ENCODE measurements around the gene PCNT.
"Not testable (repeated sequence)": the region's sequence is repeated elsewhere in the genome, so short reads cannot be mapped to it uniquely, and the experiment has no call there.

PCNT gene

DNA sequence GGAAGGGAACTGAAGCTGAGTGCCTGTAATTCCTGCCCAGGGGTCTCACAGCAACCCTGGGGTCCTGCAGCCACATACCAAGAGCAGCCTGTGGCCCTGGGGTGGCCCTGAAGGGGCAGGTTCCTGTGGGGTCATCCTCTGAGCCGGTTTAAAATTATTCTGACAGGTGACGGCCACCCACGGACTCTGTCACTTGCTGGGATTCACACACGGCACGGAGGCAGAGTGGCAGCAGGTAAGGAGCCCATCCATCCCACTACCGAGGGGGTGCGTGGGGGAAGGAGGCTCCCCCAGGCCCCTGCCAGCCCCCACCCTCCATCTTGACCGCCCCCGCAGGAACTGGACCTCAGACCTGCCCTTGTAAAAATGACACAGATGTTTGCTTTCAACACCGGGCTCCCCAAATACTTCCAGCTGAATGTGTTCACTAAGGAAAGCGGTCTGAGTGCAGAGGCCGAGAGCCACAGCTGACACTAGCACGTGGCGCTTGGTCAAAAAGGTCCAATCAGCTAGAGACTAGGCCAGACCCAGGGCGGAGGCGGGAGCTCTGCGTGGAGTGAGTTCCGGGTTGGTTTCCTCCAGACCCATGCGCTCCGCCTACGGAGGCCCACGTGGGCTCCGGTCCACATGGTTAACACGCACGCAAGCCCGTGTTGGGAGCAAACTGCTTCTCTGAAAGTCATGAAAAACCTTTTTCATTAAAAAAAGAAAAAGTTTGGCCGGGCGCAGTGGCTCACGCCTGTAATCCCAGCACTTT is 27.8 kb upstream of the PCNT start:
- ATAC-seq (peak; percentile 86), DNase-seq (ENCODE audit: low spot score in 2 of 2) (peak in 1 of 2 donors; percentile 79)
- H3K4me1 Mint-ChIP-seq: peaks cover 13% of the 10 kb centered on the region
- H3K27ac Mint-ChIP-seq: peak overlapping the region; percentile 61
- H3K4me3 Mint-ChIP-seq: peak overlapping the region; percentile 36
- H3K9me3 Mint-ChIP-seq: no peaks in the 10 kb centered on the region
- H3K36me3 Mint-ChIP-seq: peaks cover 15% of the 10 kb centered on the region

DNA sequence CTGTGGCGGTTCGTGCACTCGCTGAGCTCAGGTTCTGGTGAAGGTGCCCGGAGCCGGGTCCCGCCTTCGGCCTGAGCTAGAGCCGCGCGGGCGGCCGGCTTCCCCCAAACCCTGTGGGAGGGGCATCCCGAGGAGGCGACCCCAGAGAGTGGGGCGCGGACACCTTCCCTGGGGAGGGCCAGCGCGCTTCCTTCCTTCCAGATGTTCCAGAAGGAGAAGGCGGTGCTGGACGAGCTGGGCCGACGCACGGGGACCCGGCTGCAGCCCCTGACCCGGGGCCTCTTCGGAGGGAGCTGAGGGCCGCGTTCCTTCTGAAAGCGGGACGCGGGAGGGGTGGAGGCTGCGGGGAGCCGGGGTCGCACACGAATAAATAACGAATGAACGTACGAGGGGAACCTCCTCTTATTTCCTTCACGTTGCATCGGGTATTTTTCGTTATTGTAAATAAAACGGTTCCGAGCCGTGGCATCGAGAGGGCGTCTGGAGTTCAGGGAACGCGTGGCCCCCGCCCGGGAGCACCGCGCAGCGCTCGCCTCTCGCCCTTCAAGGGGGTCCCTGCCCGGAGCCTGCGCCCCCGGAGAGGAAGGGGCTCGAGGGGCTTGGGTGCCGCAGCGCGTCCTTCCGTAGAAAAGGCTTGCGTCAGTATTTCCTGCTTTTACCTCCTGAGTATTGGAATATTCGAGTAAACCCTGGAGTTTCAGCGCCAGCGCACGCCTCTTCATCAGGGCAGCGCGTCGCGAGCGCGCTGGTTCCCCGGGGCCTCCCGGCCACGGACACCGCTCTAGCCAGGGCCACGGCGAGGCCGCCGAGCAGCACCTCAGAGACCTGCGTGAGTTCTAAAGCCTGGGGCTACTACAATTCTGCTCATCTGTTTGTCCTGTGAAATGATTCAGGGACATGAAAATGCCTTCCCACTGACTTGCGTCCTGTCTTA is 26.4 kb upstream of the PCNT start:
- peak overlapping the region; percentile 36 for H3K4me3 Mint-ChIP-seq
- peaks cover 13% of the 10 kb centered on the region for H3K4me1 Mint-ChIP-seq
- no peak overlapping the region for H3K27ac Mint-ChIP-seq
- ATAC-seq (no peak), DNase-seq (ENCODE audit: low spot score in 2 of 2) (no peak)
- H3K36me3 Mint-ChIP-seq: peaks cover 15% of the 10 kb centered on the region
- H3K9me3 Mint-ChIP-seq: no peaks in the 10 kb centered on the region

DNA sequence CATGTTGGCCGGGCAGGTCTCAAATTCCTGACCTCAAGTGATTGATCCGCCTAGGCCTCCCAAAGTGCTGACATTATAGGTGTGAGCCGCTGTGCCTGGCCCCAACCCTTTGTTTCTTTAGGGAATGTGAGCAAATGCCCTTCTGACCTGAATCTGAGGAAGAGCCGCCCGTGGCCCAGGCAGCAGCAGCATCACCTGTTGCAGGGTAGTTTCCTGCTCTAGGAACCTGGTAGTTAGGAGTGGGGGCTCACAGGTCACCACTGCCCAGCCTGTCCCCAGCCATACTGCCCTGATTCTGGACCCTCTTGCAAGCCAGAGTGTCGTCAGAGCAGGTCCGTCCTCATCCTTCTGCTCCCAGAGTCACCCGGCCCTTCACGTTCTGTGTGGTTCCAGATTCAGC is 24.8 kb upstream of the PCNT start:
- Mint-ChIP-seq H3K9me3 (no peaks in the 10 kb centered on the region), H3K4me1 (peaks cover 13% of the 10 kb centered on the region), H3K27ac (no peak overlapping the region), H3K36me3 (peaks cover 28% of the 10 kb centered on the region), H3K4me3 (peak overlapping the region; percentile 36)
- no peak for DNase-seq (ENCODE audit: low spot score in 2 of 2)
- ATAC-seq: no peak

DNA sequence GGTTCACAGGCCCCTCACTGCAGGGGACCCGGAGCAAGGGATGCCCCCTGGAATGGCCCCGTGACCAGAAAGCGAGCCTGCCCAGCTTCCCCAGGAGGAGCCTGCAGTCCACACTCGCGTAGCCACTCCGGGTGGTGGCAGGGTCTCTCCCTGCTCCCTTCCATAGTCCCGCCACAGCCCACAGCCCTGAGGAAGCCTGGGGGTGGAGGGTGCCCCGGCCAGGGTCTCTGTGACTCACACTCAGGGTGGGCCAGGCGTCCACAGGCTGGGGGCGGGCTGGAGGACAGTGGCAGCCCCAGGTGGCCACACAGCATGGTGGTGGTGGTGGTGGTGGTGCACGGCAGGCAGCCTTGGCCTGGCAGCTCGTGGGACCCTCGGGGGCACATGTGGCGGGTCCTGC is 22.2 kb upstream of the PCNT start:
- ATAC-seq (no peak), DNase-seq (ENCODE audit: low spot score in 2 of 2) (no peak)
- no peaks in the 10 kb centered on the region for H3K9me3 Mint-ChIP-seq
- H3K27ac Mint-ChIP-seq: no peak overlapping the region
- no peaks in the 10 kb centered on the region for H3K4me1 Mint-ChIP-seq
- H3K4me3 Mint-ChIP-seq: no peak overlapping the region
- peaks cover 44% of the 10 kb centered on the region for H3K36me3 Mint-ChIP-seq

DNA sequence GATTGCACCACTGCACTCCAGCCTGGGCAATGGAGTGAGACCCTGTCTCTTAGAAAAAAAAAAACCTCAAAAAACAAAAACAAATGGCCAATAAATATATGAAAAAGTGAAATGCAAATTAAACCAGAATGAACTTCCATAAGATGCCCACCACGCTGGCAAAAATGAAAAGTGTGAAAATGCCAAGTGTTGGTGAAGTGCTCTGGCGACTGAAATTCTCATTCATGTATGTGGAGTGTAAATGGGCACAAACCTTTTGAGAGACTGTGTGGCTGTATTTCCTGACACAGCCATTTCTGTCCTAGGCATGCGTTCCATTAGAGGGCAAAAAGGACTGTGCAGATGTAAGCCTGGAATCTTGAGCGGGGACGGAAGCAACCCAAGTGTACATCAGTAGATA is 19.5 kb upstream of the PCNT start:
- no peak for ATAC-seq
- no peak for DNase-seq (ENCODE audit: low spot score in 2 of 2)
- H3K4me3 Mint-ChIP-seq: no peak overlapping the region
- no peaks in the 10 kb centered on the region for H3K9me3 Mint-ChIP-seq
- H3K27ac Mint-ChIP-seq: peak overlapping the region; percentile 49
- H3K4me1 Mint-ChIP-seq: no peaks in the 10 kb centered on the region
- H3K36me3 Mint-ChIP-seq: peaks cover 48% of the 10 kb centered on the region

DNA sequence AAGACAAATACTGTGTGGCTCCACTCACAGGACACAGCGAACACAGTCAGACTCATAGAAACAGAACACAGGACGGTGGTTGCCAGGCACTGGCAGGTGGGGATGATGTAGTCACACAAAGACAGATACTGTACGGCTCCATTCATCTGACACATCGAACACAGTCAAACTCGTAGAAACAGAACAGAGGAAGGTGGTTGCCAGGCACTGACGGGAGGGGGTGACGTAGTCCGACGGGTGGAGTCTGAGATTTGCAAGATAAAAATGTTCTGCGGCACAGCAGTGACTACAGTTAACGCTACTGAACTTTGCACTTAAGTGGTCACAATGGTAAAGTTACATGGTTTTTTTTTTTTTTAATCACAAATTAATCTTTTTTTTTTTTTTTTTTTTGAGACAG is 19.0 kb upstream of the PCNT start:
- no peak overlapping the region for H3K4me3 Mint-ChIP-seq
- H3K36me3 Mint-ChIP-seq: peaks cover 52% of the 10 kb centered on the region
- ATAC-seq (peak; percentile 57), DNase-seq (ENCODE audit: low spot score in 2 of 2) (no peak)
- peak overlapping the region; percentile 49 for H3K27ac Mint-ChIP-seq
- no peaks in the 10 kb centered on the region for H3K4me1 Mint-ChIP-seq
- H3K9me3 Mint-ChIP-seq: no peaks in the 10 kb centered on the region

DNA sequence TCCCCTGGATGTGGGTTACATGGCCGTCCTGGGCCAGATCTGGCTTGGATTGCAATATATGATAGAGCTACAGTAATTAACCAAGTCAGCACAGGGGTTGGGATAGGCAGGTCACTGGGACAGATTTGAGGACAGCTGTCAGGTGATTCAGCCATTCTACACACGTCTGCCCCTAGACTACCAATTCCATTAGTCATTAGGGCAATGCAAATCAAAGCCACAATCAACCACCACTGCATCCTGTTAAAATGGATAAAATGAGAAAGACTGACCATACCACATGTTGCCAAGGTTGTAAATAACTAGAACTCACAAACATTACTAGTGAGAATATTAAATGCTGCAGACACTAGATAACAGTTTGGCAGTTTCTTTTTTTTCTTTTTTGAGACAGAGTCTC is 16.3 kb upstream of the PCNT start:
- no peak overlapping the region for H3K4me3 Mint-ChIP-seq
- ATAC-seq: peak; percentile 72
- H3K4me1 Mint-ChIP-seq: no peaks in the 10 kb centered on the region
- H3K27ac Mint-ChIP-seq: no peak overlapping the region
- peaks cover 59% of the 10 kb centered on the region for H3K36me3 Mint-ChIP-seq
- no peak for DNase-seq (ENCODE audit: low spot score in 2 of 2)
- no peaks in the 10 kb centered on the region for H3K9me3 Mint-ChIP-seq

DNA sequence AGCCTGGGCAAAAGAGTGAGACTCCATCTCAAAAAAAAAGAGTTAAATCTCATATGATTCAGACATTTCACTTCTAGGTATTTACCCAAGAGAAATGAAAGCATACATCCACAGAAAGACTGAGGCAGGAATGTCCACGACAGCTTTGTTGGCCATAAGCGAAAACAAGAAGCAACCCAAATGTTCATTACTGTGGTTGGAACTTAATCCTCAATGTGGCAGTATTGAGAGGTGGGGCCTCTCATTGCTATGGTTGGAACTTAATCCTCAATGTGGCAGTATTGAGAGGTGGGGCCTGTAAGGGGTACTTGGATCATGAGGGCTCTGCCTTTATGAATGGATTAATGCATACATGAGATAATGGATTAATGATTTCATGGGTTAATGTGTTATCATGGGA is 15.5 kb upstream of the PCNT start:
- H3K9me3 Mint-ChIP-seq: no peaks in the 10 kb centered on the region
- no peak for DNase-seq (ENCODE audit: low spot score in 2 of 2)
- no peaks in the 10 kb centered on the region for H3K4me1 Mint-ChIP-seq
- no peak overlapping the region for H3K27ac Mint-ChIP-seq
- ATAC-seq: no peak
- H3K36me3 Mint-ChIP-seq: peaks cover 54% of the 10 kb centered on the region
- H3K4me3 Mint-ChIP-seq: no peak overlapping the region

DNA sequence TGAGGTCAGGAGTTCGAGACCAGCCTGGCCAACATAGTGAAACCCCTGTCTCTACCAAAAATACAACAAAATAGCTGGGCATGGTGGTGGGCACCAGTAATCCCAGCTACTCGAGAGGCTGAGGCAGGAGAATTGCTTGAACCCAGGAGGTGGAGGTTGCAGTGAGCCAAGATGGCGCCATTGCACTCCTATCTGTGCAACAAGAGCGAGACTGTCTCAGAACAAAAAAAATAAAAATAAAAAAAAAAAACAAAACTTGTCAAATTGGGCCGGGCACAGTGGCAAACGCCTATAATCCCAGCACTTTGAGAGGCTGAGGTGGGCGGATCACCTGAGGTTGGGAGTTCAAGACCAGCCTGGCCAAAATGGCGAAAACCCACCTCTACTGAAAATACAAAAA is 13.7 kb upstream of the PCNT start:
- not testable (repeated sequence) for ATAC-seq, H3K27ac Mint-ChIP-seq

DNA sequence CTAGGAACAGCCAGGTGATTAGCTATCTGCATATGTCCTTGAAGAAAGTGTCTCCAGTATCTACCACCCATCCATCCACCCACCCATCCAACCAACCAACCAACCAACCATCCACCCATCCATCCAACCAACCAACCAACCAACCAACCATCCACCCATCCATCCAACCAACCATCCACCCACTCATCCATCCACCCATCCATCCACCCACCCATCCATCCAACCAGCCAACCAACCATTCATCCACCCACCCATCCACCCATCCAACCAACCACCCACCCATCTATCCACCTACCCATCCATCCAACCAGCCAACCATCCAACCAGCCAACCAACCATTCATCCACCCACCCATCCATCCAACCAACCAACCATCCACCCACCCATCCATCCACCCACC is 12.4 kb upstream of the PCNT start:
- no peaks in the 10 kb centered on the region for H3K4me1 Mint-ChIP-seq
- no peak for ATAC-seq

More for the DNA sequence above, 13.7 kb upstream of the PCNT start:
- not testable (repeated sequence) for H3K4me3 Mint-ChIP-seq; H3K4me1 Mint-ChIP-seq; H3K9me3 Mint-ChIP-seq; DNase-seq (ENCODE audit: low spot score in 2 of 2)
- peaks cover 36% of the 10 kb centered on the region for H3K36me3 Mint-ChIP-seq

DNA sequence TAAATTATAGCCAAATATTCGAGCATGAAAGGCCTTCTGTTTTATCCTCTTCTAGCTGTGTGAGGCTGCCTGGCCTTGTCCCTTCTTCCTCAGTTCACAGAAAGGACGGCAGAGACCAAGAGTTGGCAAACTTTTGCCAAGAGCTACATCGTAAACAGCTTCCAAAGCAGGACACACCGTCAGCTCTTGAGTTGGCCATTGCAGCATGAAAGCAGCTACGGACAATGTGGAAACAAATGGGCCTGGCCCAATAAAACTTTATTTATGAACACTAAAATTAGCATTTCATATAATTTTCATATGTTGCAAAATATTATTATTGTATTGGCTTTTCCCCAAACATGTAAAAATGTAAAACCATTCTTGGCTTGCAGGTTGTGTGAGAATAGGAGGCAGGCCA is 11.0 kb upstream of the PCNT start:
- DNase-seq (ENCODE audit: low spot score in 2 of 2) (no peak), ATAC-seq (no peak)
- Mint-ChIP-seq H3K9me3 (no peaks in the 10 kb centered on the region), H3K36me3 (peaks cover 18% of the 10 kb centered on the region), H3K27ac (no peak overlapping the region), H3K4me1 (no peaks in the 10 kb centered on the region), H3K4me3 (no peak overlapping the region)

More for the DNA sequence above, 12.4 kb upstream of the PCNT start:
- Mint-ChIP-seq H3K4me3 (no peak overlapping the region), H3K27ac (no peak overlapping the region), H3K36me3 (peaks cover 25% of the 10 kb centered on the region), H3K9me3 (no peaks in the 10 kb centered on the region)
- DNase-seq (ENCODE audit: low spot score in 2 of 2): no peak

DNA sequence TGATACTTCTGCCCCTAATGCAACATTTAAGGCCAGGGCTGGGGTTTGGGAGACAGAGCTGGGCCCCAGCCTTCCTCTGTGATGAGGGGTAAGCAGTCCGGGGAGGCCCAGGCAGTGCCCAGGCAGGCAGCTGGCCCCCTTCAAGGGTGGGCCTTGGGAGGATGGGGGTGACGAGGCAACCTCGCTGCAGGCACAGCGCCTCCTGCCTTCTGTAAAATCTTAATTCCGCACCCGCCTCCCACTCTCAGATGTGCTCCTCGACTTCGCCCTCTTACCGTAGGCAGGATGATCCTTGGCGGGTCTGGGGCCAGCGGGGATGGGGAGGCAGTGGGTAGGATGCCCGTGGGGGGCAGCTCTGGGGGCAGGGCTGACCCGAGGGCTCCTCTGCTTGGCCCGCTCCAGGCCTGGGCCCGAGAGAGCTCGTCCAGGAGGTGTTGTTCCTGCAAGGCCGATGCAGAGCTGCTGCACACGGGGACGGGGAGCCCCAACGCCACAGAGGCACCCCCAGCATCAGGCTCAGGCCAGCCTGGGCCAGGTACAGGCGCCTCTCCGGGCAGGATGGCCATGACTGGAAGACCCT is 9.4 kb upstream of the PCNT start:
- H3K9me3 Mint-ChIP-seq: no peaks in the 10 kb centered on the region
- no peak for ATAC-seq
- H3K27ac Mint-ChIP-seq: no peak overlapping the region
- no peak for DNase-seq (ENCODE audit: low spot score in 2 of 2)
- peaks cover 18% of the 10 kb centered on the region for H3K36me3 Mint-ChIP-seq
- H3K4me1 Mint-ChIP-seq: no peaks in the 10 kb centered on the region
- no peak overlapping the region for H3K4me3 Mint-ChIP-seq

DNA sequence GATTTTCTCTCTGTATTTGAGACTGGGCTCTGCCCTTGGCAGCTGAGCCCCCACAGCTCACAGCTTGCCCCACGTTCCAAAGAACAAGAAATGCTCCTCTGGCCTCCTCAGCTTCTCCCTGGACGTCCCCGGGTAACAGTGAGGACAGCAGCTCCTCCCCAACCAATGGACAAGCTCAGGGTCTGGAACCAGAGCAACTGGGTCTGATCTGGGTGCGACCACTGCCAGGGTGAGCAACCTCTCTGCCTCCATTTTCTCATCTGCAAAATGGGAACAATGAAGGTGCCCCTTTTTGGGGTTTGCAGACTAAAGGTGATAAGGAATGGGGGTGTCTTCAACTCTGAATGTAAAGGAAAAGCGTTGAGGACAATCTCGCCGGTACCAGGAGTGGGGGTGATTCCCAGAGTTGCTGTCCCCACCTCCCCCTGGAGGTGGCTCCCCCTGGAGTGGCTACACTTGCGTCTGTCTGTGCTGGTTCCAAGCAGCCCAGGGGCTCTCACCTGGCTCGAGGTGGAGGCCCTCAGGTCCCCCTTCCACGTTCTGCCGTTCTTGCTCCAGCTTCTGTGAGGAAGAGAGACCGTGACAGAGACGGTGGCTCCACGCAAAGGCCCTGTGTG is 7.1 kb upstream of the PCNT start:
- H3K4me3 Mint-ChIP-seq: no peak overlapping the region
- H3K9me3 Mint-ChIP-seq: no peaks in the 10 kb centered on the region
- peaks cover 7% of the 10 kb centered on the region for H3K4me1 Mint-ChIP-seq
- H3K36me3 Mint-ChIP-seq: peaks cover 18% of the 10 kb centered on the region
- no peak overlapping the region for H3K27ac Mint-ChIP-seq
- DNase-seq (ENCODE audit: low spot score in 2 of 2): no peak
- no peak for ATAC-seq

DNA sequence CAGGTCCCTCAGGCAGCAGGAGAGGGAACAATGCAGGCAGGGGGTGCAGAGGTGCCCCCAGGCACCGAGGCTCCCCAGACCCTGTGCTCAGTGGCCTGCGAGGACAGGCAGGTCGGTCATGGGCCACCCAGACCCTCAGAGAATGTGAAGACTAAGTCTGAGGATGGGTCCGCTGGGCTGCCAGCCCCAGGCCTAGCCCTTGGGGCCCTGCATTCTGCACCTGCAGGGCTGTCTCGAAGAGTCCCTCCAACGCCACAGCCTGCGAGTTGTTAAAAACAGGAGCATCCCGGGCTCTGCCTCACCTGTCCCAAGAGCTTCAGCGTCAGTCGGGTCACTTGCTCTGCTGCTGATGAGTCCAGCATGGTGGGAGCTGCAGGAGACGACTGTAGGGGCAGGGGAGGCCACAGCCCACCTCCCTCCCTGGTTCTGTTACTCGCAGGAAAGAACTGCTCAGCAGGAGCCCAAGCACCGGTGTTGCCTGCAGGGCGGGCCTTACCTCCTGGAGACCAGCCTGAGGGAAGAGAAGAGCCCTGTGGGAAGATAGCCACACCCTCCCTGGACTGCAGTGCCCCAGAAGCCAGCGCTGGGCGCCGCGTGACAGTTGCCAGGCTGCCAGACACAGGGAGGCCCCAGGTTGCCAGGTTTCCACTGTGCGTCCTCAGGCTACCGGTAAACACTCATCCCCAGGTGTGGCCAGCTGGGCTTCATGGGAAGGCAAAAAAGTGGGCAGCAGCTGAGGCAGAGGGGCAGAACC is 6.1 kb upstream of the PCNT start:
- no peak for ATAC-seq
- H3K4me1 Mint-ChIP-seq: peaks cover 8% of the 10 kb centered on the region
- H3K27ac Mint-ChIP-seq: no peak overlapping the region

DNA sequence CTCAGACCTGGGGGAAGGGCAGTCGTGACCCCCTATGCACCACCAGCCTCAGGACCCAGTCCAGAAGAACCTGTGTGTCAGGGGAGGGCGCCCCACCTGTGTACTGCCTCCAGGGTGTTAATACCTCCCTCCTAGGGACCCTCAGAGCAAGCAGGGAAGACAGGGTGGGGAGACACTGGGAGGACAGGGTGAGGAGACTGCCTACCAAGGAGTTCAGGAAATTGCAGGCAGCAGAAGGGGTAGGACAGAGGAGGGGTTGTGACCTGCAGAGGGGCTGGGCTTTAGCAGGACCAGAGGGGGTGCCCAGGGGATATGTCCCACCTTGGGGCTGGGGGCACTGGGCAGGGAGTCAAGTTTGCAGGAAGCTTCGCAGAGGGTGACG is 5.5 kb upstream of the PCNT start:
- Mint-ChIP-seq H3K27ac (no peak overlapping the region), H3K9me3 (no peaks in the 10 kb centered on the region), H3K4me3 (no peak overlapping the region), H3K4me1 (peaks cover 8% of the 10 kb centered on the region), H3K36me3 (peaks cover 34% of the 10 kb centered on the region)
- DNase-seq (ENCODE audit: low spot score in 2 of 2) (no peak), ATAC-seq (no peak)

More for the DNA sequence above, 6.1 kb upstream of the PCNT start:
- Mint-ChIP-seq H3K36me3 (peaks cover 29% of the 10 kb centered on the region), H3K9me3 (no peaks in the 10 kb centered on the region), H3K4me3 (no peak overlapping the region)
- DNase-seq (ENCODE audit: low spot score in 2 of 2): no peak

Data from stimulated activated effector memory CD8-positive, alpha-beta T cell treated with anti-CD3 and anti-CD28 coated beads, Interleukin-12 subunit alpha, Interleukin-12 subunit beta, amount 100 ng/mL, for 72 hours (primary cell).